SH-SY5Y (cell line): ENCODE data around the gene GPN1.

Experiments used
- GATA2 ChIP-seq: IDR thresholded peaks from 2 replicates; pipeline ENCODE4 v1.6.1; 2011; ENCODE audit warnings: mild to moderate bottlenecking, low read depth, low read length
- GATA3 ChIP-seq: IDR thresholded peaks from 2 replicates; pipeline ENCODE4 v1.6.1; 2011; ENCODE audit warnings: low read depth, mild to moderate bottlenecking, low read length, moderate library complexity

- TF ChIP-seq GATA2 (no peak), GATA3 (no peak)
Measured at GRCh38 chr2:27627963-27628766, 685 bp upstream of the GPN1 start.
